Fibroblast of the aortic adventitia (primary cell): ENCODE data around the gene NASP. TPM values are rescaled to one million over a fixed set of nuclear protein-coding genes. Genes with fewer than 3 reads are reported as not detected.

Experiments
- DNase-seq: peaks from one replicate; pipeline ENCODE4 v3.0.0-alpha.2; 2010; ENCODE audit warnings: low read depth
- H3K4me3 ChIP-seq: 2 replicates; pipeline ENCODE4 v1.5.1; 2011; ENCODE audit warnings: low read depth, mild to moderate bottlenecking, control low read depth, low read length, moderate library complexity
- total RNA-seq: library from RNA; depleted of rRNA; stranded (reverse); fragments of >200 nt; gene quantifications from 2 replicates; pipeline ENCODE4 v1.2.3, GENCODE V29; 2012; ENCODE audit warnings: low replicate concordance
- TF ChIP-seq, protein P1 (sequence below): IDR thresholded peaks from 2 replicates; pipeline ENCODE4 v1.5.1; 2011; ENCODE audit warnings: mild to moderate bottlenecking, low read length, control low read depth, inconsistent platforms; ENCODE audit not compliant: insufficient read depth

Gene NASP
- total RNA-seq, 1 donor, result 57.1 TPM

DNA sequence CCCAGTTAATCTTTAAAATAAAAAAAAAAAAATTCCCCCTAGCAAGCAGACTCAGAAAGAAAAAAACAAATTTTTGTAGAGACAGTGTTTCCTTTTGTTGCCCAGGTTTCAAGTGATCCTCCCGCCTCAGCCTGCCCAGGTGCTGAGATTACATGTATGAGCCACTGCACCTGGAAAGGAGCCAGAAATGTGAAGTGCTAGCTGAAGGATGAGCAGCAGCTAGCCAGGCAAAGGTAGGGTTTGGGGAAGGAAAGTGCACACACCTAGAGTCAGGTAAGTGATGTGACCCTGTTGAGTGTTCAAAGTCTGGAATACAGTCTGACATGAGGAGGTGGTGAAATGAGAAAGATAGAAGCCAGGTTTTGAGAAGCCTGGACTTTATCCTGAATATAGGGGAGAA is 31.5 kb upstream of the NASP start:
- DNase-seq, result no peak
- TF ChIP-seq, protein P1, sequence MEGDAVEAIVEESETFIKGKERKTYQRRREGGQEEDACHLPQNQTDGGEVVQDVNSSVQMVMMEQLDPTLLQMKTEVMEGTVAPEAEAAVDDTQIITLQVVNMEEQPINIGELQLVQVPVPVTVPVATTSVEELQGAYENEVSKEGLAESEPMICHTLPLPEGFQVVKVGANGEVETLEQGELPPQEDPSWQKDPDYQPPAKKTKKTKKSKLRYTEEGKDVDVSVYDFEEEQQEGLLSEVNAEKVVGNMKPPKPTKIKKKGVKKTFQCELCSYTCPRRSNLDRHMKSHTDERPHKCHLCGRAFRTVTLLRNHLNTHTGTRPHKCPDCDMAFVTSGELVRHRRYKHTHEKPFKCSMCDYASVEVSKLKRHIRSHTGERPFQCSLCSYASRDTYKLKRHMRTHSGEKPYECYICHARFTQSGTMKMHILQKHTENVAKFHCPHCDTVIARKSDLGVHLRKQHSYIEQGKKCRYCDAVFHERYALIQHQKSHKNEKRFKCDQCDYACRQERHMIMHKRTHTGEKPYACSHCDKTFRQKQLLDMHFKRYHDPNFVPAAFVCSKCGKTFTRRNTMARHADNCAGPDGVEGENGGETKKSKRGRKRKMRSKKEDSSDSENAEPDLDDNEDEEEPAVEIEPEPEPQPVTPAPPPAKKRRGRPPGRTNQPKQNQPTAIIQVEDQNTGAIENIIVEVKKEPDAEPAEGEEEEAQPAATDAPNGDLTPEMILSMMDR, result no peak
- H3K4me3 ChIP-seq, result no peak overlapping the region

DNA sequence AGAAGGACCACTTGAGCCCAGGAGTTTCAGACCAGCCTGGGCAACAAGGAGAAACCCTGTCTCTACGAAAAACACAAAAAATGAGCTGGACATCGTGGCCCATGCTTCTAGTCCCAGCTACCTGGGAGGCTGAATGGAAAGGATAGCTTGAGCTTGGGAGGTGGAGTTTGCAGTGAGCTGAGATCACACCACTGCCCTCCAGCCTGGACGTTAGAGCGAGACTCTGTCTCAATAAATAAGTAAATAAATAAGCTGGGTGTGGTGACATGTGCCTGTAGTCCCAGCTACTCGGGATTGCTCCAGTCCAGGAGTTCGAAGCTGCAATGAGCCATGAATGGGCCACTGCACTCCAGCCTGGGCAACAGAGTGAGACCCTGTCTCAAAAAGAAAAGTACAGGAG is 29.6 kb upstream of the NASP start:
- TF ChIP-seq, protein P1, result no peak
- no peak for DNase-seq
- no peak overlapping the region for H3K4me3 ChIP-seq

DNA sequence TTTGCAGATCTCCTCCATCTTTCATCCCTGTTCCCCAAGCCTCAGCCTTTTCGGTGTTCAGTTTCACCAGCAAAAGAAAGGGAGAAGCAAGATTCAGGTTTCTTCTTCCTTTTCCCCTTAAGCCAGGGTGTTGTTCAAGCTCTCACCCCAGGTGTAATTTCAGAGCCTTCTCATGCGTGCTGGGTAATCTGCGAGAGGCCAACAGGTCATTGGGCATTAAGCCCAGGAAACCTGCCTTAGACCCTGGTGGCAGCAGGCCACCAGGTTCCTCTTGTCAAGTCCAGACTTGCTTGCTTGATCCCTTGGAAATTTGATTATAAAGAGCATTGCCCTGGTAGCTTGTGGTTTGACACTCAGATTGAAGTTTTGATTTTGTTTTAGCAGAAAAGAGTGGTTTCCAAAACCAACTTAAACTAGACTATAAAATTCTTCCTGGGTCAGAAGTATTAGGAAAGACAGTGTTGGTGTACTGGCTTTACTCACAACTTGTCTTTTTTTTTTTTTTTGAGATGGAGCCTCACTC is 26.4 kb upstream of the NASP start:
- DNase-seq, result no peak
- TF ChIP-seq, protein P1, result no peak
- no peak overlapping the region for H3K4me3 ChIP-seq

DNA sequence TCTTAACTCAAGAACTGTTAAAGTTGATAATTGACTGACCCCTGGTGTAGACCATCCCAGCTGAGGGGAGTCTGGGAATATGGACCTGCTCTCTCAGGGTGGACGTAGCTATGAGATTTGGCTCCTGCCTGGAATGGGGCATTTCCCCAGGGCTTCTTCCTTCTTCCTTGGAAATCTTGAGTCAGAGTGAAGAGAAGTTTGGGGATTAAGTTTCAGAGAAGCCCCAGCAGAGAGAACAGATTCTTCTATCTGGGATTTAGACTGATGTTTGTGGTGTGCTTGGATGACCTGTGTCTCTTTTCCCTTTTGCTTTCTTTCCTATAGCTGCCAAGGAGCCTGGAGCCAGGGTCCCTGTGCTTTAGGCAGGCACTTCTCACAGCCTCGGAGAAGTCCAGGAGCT is 20.0 kb upstream of the NASP start:
- DNase-seq, result no peak
- TF ChIP-seq, protein P1, result no peak
- no peak overlapping the region for H3K4me3 ChIP-seq

DNA sequence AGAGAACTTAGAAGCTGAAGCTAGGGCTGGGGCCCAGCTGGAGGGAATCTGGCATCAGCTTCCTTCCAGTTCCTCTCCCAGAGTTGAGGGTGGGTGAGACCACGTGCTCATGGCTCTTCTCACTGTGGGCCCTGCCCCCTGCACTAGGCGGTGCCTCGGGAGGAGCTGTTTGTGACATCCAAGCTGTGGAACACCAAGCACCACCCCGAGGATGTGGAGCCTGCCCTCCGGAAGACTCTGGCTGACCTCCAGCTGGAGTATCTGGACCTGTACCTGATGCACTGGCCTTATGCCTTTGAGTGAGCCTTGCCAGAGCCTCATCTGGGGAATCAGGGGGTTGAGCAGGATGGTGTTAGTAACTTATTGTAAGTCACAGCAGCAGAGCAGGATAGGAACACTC is 17.1 kb upstream of the NASP start:
- TF ChIP-seq, protein P1, result no peak
- peak; percentile 25 for DNase-seq
- no peak overlapping the region for H3K4me3 ChIP-seq

DNA sequence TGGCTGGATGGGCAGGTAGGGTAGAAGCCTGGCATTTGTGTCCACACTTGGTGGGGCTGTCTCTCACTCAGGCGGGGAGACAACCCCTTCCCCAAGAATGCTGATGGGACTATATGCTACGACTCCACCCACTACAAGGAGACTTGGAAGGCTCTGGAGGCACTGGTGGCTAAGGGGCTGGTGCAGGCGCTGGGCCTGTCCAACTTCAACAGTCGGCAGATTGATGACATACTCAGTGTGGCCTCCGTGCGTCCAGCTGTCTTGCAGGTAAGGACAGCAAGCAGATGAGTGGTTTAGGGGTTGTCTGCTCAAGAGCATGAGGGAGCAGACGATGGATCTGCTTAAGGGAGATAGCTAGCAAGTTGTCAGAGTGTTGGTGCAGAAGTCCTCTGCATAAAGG is 15.9 kb upstream of the NASP start:
- H3K4me3 ChIP-seq, result no peak overlapping the region
- TF ChIP-seq, protein P1, result no peak
- no peak for DNase-seq

DNA sequence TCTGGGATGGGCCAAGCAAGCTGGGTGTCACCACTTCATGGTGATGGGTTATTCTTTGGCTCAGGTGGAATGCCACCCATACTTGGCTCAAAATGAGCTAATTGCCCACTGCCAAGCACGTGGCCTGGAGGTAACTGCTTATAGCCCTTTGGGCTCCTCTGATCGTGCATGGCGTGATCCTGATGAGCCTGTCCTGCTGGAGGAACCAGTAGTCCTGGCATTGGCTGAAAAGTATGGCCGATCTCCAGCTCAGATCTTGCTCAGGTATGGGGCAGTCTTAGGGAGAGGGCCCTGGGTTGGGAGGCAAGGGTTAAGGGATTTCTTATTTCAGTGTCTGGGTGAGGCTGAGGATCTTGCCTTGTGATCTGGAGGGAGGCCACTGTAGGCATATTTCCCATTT is 15.4 kb upstream of the NASP start:
- no peak for DNase-seq
- TF ChIP-seq, protein P1, result no peak
- no peak overlapping the region for H3K4me3 ChIP-seq
